ENCODE data around the gene AQP9.
"Not testable (repeated sequence)": the region's sequence is repeated elsewhere in the genome, so short reads cannot be mapped to it uniquely, and the experiment has no call there.

AQP9 gene

DNA sequence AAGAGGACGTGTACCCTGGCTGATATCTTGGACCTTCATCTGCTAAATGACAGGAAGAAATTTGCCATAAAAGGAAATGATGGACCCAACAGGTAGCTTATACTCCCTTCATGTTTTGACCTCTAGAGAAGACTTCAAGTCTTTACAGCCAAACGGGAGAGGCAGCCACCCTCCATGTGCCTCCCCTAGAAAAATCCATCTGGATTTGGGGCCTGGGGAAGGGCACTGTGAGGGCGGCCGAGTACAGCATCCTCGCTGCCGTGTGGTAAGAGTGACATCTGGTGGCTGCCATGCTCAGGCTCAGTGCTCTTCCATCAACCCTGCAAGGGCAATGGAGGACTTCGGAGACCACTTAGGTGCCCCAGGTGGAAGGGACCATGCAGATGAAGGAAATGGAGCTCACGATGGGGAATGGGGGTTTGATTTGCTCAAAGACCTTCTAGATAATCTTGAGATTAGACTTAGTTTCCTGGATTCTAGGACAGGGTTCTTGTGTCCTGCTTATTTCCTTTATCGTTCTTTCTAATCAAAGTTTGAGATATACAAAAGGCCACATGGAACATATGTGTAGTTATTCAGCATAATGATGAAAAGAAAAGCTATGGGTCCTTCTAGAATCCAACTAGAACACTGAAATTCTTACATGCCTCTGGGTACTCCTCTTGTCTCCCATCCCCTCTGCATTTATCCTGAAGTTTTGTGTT lies 44.4 kb downstream of the AQP9 start:
- DNase-seq = peak; percentile 27 to 32

DNA sequence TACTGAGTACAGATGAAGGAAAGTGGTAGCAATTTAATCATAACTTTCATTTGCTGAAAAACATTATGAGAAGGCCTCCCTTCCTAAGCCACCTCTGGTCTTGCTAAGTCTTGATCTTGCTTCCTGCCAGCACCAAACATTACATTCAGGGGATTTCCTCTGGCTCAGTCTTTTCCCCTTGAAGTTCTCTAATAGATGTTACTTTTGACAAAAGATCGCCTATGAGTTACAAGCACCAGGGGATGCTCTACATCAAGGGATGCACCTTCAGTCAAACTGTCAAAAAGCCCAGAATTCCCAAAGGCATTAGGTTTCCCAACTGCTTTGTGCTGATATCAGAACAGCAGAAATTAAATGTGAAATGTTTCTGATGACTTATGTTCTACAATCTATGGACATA lies 47.3 kb downstream of the AQP9 start:
- no peak for DNase-seq

DNA sequence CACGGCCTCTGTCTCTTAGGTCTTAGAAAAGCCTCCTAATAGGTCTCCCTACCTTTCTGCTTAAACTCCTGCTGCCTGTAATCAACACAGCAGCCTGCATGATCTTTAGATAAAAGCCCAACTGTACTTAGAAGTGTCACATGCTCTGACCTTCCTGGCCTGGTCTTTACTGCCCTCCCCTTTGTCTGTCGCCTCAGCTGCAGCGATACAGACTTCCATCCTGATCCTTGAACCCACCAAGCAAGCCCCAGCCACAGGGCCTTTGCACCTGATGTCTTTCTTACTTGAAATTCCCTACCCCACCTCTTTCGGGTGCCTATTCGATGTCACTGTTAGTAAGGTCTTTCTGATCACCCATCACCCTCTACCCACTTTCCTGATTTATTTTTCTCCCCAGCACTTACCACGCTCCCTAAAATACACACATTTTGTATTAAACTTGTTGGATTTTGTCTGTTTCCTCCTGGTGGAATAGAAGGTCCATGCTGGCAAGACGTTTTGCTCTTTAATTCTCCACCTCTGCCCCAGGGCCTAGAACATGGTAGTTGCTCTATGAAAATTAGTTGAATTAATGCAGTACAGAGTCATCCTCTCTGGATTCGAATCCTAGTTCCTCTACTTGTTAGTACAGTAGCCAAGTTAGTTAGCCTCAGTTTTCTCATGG lies 51.1 kb downstream of the AQP9 start:
- DNase-seq = no peak

DNA sequence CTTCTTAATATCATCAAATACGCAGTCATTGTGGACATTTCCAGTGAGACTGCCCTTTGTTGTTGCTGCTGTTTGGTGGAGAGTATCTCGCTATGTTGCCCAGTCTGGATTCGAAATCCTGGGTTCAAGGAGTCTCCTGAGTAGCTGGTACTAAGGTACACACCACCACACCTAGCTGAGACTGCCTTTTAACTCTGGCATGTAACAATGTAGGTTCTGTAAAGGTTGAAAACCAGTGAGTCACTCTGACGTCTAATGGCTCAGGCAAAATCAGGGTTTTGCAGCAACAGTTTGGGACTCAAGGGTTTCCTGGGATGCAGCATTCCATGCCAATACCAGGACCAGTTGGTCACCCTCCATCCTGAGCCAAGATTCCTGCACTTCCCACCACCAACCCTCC lies 52.2 kb downstream of the AQP9 start:
- DNase-seq = no peak

DNA sequence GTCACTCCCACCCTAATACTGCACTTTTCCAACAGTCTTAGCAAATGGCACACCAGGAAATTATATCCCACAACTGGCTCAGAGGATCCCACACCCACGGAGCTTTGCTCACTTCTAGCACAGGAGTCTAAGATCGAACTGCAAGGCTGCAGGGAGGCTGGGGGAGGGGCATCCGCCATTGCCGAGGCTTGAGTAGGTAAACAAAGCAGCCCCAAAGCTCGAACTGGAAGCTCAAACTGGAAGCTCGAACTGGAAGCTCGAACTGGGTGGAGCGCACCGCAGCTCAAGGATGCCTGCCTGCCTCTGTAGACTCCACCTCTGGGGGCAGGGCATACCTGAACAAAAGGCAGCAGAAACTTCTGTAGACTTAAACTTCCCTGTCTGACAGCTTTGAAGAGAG lies 55.5 kb downstream of the AQP9 start:
- not testable (repeated sequence) for DNase-seq

DNA sequence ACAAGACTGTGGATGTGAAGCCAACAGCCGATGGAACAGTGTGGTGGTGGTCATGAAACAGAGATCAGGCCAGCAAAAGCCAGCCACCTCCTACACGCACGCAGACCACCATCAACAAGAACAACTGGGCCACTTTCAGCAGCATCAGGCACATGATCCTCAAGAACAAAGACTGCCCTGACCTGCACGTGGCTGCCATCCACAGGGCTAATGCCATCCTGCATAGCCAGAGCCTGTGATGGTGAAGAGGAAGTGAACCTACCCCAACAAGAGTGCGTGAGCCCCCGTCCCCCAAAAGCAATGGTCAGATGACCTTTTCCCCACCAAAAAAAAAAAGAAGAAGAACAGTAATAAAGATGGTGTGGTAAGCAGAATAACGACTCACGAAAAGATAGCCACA lies 62.6 kb downstream of the AQP9 start:
- DNase-seq = no peak

DNA sequence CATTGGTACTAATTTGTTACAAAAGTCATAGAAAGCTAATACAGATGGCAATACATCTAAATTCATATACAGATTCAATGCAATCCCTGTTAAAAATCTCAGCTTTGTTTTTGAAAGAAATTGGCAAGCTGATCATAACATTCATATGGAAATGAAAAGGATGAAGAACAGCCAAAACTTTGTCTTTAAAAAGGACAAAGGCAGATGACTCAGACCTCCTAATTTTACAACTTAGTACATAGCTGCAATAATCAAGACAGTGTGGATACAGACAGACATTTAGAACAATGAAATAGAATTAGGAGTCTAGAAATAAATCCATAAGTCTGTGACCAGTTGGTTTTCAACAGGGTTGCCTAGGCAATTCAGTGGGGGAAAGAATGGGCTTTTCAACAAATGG lies 63.3 kb downstream of the AQP9 start:
- DNase-seq = no peak

DNA sequence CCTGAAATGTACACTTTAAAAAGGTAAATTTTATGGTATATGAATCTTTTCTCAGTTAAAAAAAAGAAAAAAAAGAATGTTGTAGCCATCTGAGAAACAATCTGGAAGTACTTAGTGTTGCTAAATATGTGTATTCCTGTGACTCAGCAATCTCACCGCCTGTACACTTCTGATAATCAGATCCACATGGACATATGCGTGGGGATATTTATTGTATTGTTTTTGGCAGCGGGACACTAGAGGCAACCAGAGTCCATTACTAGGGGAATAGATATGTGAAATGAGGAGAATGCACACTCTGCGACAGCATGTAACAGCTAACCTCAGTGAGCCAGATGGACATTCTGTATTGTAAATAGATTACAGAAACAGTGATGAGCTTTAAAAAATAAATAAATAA lies 65.4 kb downstream of the AQP9 start:
- no peak for DNase-seq

DNA sequence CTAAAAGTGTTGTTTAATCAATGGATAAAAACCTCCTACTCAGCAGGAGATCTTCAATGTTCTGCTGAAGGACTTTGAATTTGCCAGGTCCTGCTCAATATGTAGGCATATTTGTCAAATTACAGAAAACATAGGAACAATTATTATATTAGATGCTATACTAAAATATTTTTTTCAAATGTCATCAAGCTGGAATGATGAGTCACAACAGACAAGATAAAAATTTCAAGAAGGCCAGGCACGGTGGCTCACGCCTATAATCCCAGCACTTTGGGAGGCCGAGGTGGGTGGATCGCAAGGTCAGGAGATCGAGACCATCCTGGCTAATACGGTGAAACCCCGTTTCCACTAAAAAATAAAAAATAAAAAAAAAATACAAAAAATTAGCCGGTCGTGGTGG lies 68.0 kb downstream of the AQP9 start:
- no peak for DNase-seq

DNA sequence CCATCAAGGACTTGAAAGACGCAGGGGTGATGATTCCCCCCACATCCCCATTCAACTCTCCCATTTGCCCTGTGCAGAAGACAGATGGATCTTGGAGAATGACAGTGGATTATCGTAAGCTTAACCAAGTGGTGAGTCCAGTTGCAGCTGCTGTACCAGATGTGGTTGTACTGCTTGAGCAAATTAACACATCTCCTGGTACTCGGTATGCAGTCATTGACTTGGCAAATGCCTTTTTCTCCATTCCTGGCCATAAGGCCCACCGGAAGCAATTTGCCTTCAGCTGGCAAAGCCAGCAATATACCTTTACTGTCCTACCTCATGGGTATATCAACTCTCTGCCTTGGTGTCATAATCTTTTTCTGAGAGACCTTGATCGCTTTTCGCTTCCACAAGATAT lies 70.0 kb downstream of the AQP9 start:
- not testable (repeated sequence) for DNase-seq

DNA sequence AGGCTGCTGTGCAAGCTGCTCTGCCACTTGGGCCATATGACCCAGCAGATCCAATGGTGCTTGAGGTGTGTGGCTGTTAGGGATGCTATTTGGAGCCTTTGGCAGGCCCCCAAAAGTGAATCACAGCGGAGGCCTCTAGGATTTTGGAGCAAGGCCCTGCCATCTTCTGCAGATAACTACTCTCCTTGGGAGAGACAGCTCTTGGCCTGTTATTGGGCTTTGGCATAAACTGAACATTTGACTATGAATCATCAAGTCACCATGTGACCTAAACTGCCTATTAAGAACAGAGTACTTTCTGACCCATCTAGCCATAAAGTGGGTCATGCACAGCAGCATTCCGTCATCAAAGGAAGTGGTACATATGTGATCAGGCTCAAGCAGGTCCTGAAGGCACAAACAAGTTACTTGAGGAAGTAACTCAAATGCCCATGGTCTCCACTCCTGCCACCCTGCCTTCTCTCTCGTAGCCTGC lies 70.9 kb downstream of the AQP9 start:
- DNase-seq = not testable (repeated sequence)

DNA sequence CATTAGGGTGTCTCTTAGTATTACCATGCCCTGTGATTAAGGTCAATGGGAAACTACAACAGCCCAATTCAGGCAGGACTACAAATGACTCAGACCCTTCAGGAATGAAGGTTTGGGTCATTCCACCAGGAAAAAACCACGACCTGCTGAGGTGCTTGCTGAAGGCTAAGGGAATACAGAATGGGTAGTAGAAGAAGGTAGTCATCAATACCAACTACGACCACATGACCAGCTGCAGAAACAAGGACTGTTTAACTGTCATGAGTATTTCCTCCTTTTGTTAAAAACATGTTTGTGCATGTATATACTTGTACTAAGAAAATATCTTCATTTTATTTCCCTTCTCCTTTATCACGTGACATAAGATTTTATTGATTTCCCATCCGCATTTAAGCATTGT lies 71.8 kb downstream of the AQP9 start:
- DNase-seq = not testable (repeated sequence)

DNA sequence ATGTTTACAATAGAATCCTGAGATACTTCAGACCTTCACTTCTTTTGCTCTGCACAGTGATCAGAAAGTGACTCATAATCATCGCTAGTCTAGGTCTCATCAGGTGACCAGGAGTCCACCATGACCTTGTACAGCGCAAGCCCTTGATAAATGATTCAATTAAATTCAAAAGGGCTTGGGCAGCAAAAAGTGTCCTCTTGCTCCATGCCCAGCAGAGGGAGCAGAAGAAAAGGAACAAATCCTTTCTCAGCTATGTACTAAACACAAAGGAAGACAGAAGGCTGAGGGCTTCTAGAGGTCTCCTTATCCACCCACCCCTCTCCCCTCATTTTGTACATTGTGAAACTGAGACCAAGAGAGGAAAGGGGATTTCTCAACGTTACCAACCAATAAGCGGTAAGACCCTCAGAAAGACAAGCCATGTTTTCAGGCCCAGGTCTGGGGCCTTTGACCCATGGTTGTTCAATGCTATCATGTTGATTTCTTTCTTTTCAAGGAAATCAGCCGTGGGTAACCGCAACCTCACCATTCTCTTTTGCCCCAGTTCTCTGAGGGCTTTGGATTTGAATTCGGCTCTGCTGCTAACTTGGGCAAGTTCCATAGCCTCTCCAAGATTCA lies 74.8 kb downstream of the AQP9 start:
- no peak for DNase-seq

DNA sequence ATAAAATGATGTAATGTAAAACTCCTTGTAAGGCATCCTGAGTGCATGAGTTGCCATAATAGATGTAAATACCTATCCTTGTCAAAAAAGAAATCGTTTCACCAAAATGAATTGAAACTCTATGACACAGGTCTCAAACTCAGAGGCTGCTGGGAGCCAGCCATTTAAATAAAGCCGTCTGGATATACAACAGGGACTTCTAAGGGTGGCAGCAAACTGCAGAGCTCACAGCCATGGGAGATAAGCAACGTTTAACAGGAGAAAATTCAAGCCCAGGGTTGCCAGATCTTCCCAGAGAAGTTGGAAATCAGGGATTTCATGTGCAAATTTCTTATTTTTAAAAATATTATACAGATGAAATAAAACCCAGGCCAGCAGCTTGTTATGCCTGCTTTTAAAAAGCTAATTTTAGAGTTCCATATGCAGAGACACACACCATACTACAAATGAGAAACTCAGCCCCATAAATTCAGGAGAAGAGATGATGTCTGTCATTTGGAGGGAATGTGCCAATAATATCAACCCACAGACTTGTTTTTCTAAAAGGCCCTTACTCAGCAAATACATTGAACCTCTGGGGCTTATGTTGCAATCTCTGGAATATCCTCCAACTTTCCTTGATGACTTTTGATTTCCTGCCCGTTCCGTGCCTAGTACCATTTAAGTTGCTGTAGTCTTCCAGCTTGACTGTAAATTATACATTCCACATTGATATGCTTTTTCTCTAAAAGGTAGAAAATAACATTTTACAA lies 75.6 kb downstream of the AQP9 start:
- DNase-seq = no peak

DNA sequence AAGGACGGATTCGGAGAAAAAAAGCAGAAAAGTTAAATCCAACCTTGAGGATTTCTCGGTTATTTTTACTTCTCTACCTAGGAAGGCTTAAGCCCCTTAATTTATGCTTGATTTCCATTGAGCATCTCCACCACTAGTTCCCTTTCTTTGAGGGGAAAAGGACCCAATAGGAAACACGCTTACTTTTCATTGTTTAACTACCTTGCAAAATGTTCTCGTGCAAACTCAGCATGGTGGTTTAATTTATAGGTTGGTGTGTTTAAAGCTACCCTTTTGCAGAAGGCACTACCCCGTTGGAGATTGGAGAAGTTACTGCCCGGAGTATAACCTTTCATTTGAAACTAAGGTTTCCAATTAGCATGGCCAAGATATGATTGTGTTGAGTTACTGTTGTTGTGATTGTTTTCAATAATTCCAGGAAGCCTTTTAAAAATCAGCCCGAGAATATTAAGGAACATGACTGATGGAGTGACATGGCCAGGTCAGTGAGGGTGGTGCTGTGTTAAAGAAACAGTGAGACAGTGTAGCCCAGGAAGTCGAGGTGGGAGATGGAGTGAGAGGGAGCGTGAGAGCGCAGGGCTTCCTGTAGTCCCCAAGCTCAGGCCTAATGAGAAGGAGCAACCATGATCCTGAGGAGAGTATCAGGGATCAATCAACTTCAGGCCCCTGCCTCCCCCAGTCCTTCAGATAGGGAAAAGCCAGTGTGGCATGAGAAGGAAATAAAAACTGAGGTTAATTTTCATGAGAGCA lies 76.6 kb downstream of the AQP9 start:
- no peak for DNase-seq

DNA sequence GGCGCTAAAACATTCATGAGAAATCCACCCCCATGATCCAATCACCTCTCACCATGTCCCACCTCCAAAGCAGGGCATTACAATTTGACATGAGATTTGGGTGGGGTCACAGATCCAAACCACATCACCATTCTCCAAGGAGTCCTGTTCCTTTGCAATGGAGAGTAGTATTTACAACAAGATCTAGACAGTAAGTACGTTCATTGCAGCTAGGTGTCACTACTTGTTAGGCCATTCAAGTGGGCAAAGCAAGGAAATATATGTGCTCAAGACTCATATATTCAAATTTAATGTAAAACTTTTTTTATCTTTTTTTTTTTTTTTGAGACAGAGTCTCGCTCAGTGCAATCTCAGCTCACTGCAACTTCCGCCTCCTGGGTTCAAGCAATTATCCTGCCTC lies 79.3 kb downstream of the AQP9 start:
- no peak for DNase-seq

DNA sequence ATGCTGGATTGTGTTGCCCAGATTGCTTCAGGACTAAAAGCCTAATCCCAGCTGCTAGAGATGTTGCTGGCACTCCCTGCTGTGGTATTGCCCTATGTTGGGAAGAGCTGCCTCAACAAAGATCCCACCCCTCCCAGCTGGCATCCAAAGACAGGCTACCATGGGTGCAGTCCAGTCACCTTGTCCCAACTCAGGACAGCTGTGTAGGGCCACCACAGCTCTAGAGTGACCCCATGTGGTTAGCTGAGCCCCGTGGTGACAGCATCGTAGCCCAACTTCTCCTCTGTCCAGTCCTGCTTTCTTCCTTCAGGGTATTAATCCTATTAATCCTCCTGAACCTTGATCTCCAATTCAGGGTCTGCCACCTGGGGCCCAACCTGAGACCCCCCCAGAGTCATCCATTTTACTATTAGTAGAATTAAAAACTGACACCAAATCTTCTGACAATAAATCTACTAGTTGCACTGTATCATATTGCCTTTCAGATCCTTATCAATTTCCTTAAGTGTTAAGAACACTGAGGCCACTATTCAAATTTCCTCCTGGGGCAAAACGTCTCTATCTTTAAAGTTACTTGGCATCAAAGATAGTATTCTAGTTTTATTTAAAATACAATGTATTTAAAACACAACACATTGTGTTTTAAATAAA lies 83.5 kb downstream of the AQP9 start:
- DNase-seq = no peak

DNA sequence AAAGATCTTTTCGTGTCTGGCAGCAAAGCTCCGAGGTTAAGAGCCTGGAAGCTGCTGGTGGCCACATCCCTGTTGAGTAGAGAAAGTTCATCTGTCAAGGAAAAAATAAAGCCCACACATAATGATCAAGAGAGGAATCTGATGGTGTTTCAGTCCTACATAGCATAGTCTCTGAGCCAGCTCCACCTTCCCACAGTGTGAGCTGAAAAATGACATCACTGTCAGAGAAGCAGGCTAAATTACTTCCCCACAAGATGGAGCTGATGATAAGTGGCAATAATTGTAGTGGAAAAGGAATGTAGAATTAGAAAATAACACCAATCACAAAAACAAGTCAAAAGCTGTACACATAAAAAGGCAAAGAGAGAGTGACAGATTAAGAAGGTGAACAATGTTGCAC lies 84.5 kb downstream of the AQP9 start:
- DNase-seq = no peak

DNA sequence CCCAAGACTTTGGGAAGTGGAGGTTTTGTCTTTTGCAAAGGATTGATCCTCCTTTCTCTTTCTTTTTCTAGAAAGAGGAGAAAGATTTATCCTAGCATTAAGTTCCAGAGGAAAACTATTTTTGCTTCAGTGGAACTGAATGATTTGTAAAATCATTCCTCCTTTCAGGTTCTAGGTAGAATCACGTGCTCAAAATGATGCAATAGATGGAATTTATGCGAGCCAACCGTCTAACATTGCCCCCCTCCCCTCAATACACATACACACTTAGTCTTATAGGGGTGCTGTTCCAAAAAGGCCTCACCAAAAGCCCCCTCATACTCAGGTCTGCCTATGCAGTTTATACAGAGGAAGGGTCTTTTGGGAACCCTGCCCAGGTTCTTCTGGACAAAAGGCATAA lies 85.3 kb downstream of the AQP9 start:
- no peak for DNase-seq

DNA sequence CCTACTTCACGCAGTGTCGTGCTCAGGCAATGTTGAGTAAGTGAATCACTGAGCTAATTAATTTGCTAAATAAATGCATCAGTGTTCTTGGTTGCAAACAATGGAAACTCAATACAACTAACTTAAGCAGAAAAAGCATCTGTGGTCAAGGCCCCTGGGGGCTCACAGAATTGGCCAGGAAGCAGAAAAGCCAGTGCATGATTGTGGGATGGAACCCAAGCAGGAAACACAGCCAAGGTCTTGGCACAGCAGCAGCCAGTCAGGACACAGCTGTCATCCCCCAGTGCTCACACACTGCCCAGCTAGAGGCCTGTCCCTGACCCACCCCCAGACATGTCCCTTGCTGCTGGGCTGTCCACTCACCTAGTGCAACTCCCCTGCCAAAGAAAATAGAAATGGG lies 85.9 kb downstream of the AQP9 start:
- DNase-seq = no peak

DNA sequence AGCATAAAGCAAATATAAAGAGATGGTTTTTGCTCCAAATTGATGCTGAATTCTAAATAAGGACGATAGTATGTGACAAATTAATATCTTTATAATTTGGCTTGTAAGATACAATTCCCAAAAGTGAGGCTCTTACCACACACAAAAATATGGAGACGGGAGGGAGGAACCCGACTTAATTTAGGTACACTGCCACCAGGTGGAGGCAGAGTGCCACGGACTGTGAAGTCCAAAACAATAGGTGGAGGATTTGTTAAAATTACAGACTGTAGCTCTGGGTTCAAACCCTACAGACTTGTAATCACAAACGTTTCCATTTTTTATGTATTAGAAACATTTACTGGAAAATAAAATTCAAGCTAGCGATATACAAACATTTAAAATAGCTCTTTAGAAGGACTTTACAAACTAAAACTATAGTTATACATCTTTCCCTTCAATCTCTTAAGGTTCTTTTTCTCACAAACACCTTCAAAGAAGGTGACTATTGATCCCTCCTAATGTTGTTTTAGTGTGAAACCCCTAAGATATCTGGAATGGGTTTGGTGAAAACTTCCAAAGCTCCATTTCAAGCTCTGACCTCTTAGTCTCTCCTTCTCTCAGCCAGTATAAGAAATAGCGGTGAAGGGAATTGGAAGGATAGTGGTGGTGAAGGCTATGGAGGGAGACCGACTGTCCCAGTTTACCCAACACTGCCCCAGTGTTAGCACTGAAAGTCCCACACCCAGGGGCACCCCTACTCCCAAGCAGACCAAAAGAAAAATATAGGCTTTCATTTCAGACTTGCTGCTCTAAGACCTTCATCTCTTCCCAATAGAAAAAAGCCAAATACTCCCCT lies 89.7 kb downstream of the AQP9 start:
- peak; percentile 72 to 74 for DNase-seq

Data from stimulated activated CD4-positive, alpha-beta T cell treated with anti-CD3 and anti-CD28 coated beads, Interleukin-2, amount 100 ng/mL, for 48 hours (primary cell).